ENCODE measurements around the gene DLG5. TPM values are rescaled to one million over a fixed set of nuclear protein-coding genes. Genes with fewer than 3 reads are reported as not detected.

The DLG5 gene
- total RNA-seq, 2 experiments from 2014 or later, result 2.6 to 3.3 TPM

DNA sequence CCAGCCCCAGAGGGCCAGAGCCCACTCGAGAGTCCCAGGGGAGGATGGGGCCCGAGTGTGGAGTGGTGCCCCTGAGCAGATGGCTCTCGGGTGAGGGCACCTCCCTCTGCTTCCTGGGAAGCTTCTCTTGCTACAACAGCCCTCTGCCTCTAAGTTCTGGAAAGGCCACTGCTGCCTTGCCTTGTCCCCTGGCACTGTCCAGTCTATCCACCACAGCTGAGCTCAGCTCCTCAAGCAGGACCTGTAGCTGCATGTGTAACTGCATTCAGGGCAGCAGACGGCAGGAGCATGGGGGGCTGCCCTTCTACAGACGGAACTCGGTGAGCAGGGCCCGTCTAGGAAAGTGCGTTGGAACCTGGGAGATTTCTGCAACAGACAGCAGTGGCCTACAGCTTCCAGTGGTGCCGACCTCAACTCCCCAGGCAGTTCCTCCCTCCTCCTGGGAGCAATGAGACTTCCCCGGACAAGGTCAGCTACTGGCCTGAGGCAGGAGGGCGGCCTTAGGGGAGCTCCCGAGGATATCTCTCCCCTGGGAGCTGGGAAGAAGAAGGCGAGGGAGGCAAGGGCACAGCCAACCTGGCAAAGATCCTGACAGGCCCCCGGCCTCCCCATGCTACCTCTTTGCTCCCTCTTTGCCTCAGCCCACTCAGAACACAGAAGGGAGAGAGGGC is 88.5 kb downstream of the DLG5 start:
- H3K9me3 Mint-ChIP-seq, result no peaks in the 10 kb centered on the region
- DNase-seq, result no peak
- no peak overlapping the region for H3K27ac Mint-ChIP-seq
- intact Hi-C loops (cut with micrococcal nuclease), result loop anchor here (1.0 to 2.0 kb wide), 5 partner anchors 37 to 673 kb away; partner anchors contain the start of gene POLR3A
- no peaks in the 10 kb centered on the region for H3K36me3 Mint-ChIP-seq (ENCODE audit: low read depth)
- H3K4me1 Mint-ChIP-seq (ENCODE audit: low read depth), result peaks cover 4% of the 10 kb centered on the region
- no peak overlapping the region for H3K4me3 Mint-ChIP-seq
- CTCF ChIA-PET, result interaction anchor here (1.2 to 1.8 kb wide), 4 partner anchors 9 to 127 kb away, joined by 4 to 8 read pairs (median 6); no protein-coding TSS in a partner anchor
- H3K27me3 Mint-ChIP-seq (ENCODE audit: low read depth), result no peaks in the 10 kb centered on the region

GRCh38 chr10:77837248-77837924 is 89.2 kb downstream of the DLG5 start:
- H3K36me3 Mint-ChIP-seq (ENCODE audit: low read depth), result no peaks in the 10 kb centered on the region
- H3K4me3 Mint-ChIP-seq, result no peak overlapping the region
- no peak overlapping the region for H3K27ac Mint-ChIP-seq

DNA sequence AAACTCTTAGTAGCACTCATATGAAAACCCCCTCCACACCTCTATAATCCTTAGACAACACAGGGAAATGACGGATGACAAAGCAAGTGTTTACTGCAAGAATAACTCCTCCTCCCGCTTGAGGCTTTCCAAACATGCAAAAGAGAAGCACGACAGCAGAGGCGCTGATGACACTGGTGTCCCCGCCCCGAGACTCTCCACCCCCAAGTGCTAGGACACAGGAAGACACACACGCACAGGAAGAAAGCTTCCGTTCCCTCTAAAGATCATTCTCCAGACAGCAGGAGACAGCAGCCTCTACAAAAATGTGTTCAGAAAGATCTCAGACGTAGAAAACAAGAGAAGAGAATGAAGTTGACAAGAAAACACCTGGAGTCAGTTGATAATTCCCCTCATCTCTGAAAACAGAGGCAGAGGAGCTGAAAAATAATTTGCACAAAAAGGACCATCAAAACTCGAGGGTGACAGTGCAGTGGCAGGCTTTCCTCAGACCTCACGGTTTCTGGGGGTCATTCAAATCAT is 90.2 kb downstream of the DLG5 start:
- peak; percentile 79 for DNase-seq
- H3K4me1 Mint-ChIP-seq (ENCODE audit: low read depth), result peaks cover 4% of the 10 kb centered on the region
- no peaks in the 10 kb centered on the region for H3K9me3 Mint-ChIP-seq
- peak overlapping the region; percentile 80 for H3K27ac Mint-ChIP-seq
- H3K36me3 Mint-ChIP-seq (ENCODE audit: low read depth), result no peaks in the 10 kb centered on the region
- peak overlapping the region; percentile 40 for H3K4me3 Mint-ChIP-seq
- CTCF ChIA-PET, result interaction anchor here (0.5 to 1.8 kb wide), 5 partner anchors 10 to 125 kb away, joined by 3 to 6 read pairs (median 3); no protein-coding TSS in a partner anchor
- intact Hi-C loops (cut with micrococcal nuclease), result loop anchor here (2.0 kb wide), 1 partner anchor 192 kb away; the partner anchor contains the start of gene POLR3A
- H3K27me3 Mint-ChIP-seq (ENCODE audit: low read depth), result no peaks in the 10 kb centered on the region

More at GRCh38 chr10:77837248-77837924, 89.2 kb downstream of the DLG5 start:
- Mint-ChIP-seq H3K27me3 (ENCODE audit: low read depth) (no peaks in the 10 kb centered on the region), H3K4me1 (ENCODE audit: low read depth) (peaks cover 4% of the 10 kb centered on the region), H3K9me3 (no peaks in the 10 kb centered on the region)
- intact Hi-C loops (cut with micrococcal nuclease), result loop anchor here (1.0 to 2.0 kb wide), 5 partner anchors 36 to 672 kb away; partner anchors contain the start of gene POLR3A
- CTCF ChIA-PET, result interaction anchor here (0.7 to 1.8 kb wide), 6 partner anchors 10 to 126 kb away, joined by 3 to 8 read pairs (median 4); no protein-coding TSS in a partner anchor
- DNase-seq, result peak; percentile 86

DNA sequence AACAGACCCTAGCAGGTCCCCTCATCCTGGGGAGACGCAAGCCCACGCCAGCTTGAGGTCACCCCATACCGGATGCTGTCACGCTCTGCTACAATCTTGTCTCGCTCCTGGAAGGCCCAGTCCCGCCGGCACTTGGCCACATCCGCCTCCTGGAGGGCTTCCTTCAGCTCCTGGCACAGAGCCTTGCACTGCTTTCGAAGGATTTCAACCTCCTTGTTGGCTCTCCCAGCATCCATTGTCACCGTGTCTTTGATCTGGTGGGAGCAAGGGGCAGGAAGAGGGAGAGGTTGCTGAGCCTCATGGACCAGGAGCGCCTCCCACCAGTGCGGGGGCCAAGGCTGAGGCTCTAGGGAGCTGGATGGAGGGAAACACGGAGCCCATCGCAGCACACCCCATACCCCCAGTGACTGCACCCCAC is 90.9 kb downstream of the DLG5 start:
- Mint-ChIP-seq H3K9me3 (no peaks in the 10 kb centered on the region), H3K27me3 (ENCODE audit: low read depth) (no peaks in the 10 kb centered on the region), H3K27ac (no peak overlapping the region), H3K4me3 (no peak overlapping the region), H3K4me1 (ENCODE audit: low read depth) (peaks cover 4% of the 10 kb centered on the region), H3K36me3 (ENCODE audit: low read depth) (no peaks in the 10 kb centered on the region)
- CTCF ChIA-PET, result interaction anchor here (0.5 to 0.8 kb wide), 2 partner anchors 11 to 116 kb away, joined by 3 read pairs; no protein-coding TSS in a partner anchor
- intact Hi-C loops (cut with micrococcal nuclease), result loop anchor here (2.0 kb wide), 1 partner anchor 193 kb away; the partner anchor contains the start of gene POLR3A
- DNase-seq, result no peak

GRCh38 chr10:77834943-77835668 is 91.4 kb downstream of the DLG5 start:
- H3K27ac Mint-ChIP-seq, result no peak overlapping the region
- no peaks in the 10 kb centered on the region for H3K9me3 Mint-ChIP-seq
- no peaks in the 10 kb centered on the region for H3K27me3 Mint-ChIP-seq (ENCODE audit: low read depth)
- no peak overlapping the region for H3K4me3 Mint-ChIP-seq
- CTCF ChIA-PET, result no interaction called here
- peaks cover 4% of the 10 kb centered on the region for H3K4me1 Mint-ChIP-seq (ENCODE audit: low read depth)
- no peak for DNase-seq
- H3K36me3 Mint-ChIP-seq (ENCODE audit: low read depth), result no peaks in the 10 kb centered on the region
- intact Hi-C loops (cut with micrococcal nuclease), result no loop called here

GRCh38 chr10:77834540-77834939 is 92.0 kb downstream of the DLG5 start:
- no peaks in the 10 kb centered on the region for H3K27me3 Mint-ChIP-seq (ENCODE audit: low read depth)
- CTCF ChIA-PET, result no interaction called here
- H3K36me3 Mint-ChIP-seq (ENCODE audit: low read depth), result no peaks in the 10 kb centered on the region
- no peak for DNase-seq
- H3K27ac Mint-ChIP-seq, result no peak overlapping the region
- no peaks in the 10 kb centered on the region for H3K9me3 Mint-ChIP-seq
- no peak overlapping the region for H3K4me3 Mint-ChIP-seq
- peaks cover 4% of the 10 kb centered on the region for H3K4me1 Mint-ChIP-seq (ENCODE audit: low read depth)
- intact Hi-C loops (cut with micrococcal nuclease), result no loop called here

DNA sequence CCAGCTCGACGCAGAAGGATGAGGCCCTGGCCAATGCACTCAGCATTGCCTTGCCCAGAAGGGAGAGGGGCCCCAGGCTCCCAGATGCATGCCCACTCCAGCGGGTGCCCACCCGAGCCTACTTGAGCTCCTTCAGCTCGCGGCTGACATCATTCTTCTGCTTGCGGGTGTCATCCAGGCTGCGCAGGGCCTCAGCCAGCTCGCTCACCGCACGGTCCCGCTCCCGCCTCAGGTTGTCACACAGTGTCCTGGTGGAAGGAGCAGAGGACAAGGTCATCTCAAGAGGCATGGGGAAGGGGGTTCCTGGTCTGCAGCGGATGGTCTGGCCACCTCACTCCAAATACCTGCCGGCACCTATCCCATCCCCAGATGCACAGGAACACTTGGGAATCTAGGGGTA is 92.8 kb downstream of the DLG5 start:
- Mint-ChIP-seq H3K9me3 (no peaks in the 10 kb centered on the region), H3K4me1 (ENCODE audit: low read depth) (peaks cover 4% of the 10 kb centered on the region), H3K27me3 (ENCODE audit: low read depth) (no peaks in the 10 kb centered on the region), H3K36me3 (ENCODE audit: low read depth) (no peaks in the 10 kb centered on the region), H3K4me3 (no peak overlapping the region), H3K27ac (no peak overlapping the region)
- CTCF ChIA-PET, result no interaction called here
- DNase-seq, result no peak
- intact Hi-C loops (cut with micrococcal nuclease), result no loop called here

DNA sequence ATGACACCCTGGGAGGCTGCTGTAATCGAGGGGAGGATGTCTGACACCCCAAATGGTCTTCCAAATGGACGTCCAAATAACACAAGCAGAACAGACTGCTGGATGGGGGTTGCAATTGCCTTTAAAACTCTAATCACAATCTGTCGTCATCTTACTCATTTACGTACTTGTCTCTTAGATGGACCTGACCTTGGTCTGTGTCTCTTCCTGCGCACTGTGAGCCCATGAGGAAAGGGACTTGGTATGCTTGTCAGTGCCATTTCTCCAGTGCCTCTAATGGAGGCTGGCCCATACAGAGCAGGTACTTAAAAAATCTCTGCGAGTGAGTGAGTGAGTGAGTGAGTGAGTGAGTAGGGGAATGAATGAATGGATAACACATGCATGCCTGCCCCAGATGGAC is 93.3 kb downstream of the DLG5 start:
- Mint-ChIP-seq H3K27ac (no peak overlapping the region), H3K4me3 (no peak overlapping the region), H3K9me3 (no peaks in the 10 kb centered on the region), H3K36me3 (ENCODE audit: low read depth) (no peaks in the 10 kb centered on the region), H3K27me3 (ENCODE audit: low read depth) (no peaks in the 10 kb centered on the region), H3K4me1 (ENCODE audit: low read depth) (peaks cover 4% of the 10 kb centered on the region)
- DNase-seq, result no peak
- intact Hi-C loops (cut with micrococcal nuclease), result no loop called here
- CTCF ChIA-PET, result interaction anchor here (1.0 kb wide), 1 partner anchor 116 kb away, joined by 4 read pairs; no protein-coding TSS in a partner anchor

DNA sequence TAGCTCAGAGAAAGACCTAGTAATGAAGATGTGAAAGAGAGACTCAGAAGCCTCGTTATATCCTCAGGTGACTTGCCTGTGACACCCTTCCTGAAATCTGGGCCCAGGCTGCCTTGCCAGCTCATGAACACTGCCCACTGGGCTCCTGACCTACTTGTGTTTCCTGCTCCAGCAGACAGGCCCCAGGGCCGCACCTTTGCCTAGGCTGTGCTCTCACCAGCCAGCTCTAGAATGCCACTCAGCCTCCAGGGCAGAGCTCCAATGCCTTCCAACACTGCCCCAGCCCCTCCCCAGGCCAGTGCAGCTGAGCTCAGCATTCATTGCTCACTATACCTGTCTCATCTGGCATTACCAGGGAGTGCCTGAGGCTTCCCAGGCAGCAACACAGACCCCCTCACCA is 94.3 kb downstream of the DLG5 start:
- Mint-ChIP-seq H3K4me3 (no peak overlapping the region), H3K9me3 (no peaks in the 10 kb centered on the region), H3K4me1 (ENCODE audit: low read depth) (peaks cover 4% of the 10 kb centered on the region), H3K27me3 (ENCODE audit: low read depth) (no peaks in the 10 kb centered on the region), H3K27ac (no peak overlapping the region), H3K36me3 (ENCODE audit: low read depth) (no peaks in the 10 kb centered on the region)
- CTCF ChIA-PET, result interaction anchor here (1.0 kb wide), 1 partner anchor 115 kb away, joined by 4 read pairs; no protein-coding TSS in a partner anchor
- intact Hi-C loops (cut with micrococcal nuclease), result no loop called here
- DNase-seq, result no peak

DNA sequence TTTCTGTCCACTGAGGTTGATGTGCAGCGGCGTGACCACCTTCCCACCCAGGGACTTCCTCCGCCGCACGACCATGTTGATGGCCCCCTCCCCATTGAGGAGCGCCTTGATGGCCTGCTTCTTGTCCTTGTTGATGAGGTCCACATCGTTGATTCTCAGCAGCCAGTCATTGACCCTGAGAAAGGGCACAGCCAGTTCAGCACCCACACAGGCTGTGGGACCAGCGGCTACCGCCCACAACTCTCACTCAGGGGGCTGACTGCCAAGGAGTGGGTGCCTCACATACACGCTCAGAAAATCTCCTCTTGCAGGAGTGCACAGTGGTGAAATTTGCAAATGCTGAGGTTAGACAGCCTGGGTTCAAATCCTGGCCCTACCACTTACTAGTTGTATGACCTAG is 97.2 kb downstream of the DLG5 start:
- CTCF ChIA-PET, result no interaction called here
- no peaks in the 10 kb centered on the region for H3K9me3 Mint-ChIP-seq
- H3K27me3 Mint-ChIP-seq (ENCODE audit: low read depth), result no peaks in the 10 kb centered on the region
- DNase-seq, result no peak
- H3K4me1 Mint-ChIP-seq (ENCODE audit: low read depth), result no peaks in the 10 kb centered on the region
- intact Hi-C loops (cut with micrococcal nuclease), result no loop called here
- no peak overlapping the region for H3K4me3 Mint-ChIP-seq
- H3K36me3 Mint-ChIP-seq (ENCODE audit: low read depth), result no peaks in the 10 kb centered on the region
- no peak overlapping the region for H3K27ac Mint-ChIP-seq

DNA sequence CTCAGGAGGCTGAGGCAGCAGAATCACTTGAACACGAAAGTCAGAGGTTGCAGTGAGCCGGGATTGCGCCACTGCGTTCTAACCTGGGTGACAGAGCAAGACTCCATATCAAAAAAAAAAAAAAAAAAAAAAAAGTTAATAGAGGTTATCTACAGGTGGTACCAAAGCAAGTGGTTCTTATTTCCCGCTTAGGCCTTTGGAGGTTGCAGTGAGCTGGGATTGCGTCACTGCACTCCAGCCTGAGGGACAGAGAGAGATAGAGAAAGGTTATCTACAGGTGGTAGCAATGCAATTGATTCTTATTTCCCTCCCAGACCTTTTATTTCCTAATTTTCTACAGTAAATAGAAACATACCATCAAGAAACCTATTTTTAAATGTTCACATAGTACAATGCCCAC is 98.2 kb downstream of the DLG5 start:
- H3K27me3 Mint-ChIP-seq (ENCODE audit: low read depth), result no peaks in the 10 kb centered on the region
- no peaks in the 10 kb centered on the region for H3K36me3 Mint-ChIP-seq (ENCODE audit: low read depth)
- no peak overlapping the region for H3K4me3 Mint-ChIP-seq
- DNase-seq, result no peak
- H3K4me1 Mint-ChIP-seq (ENCODE audit: low read depth), result no peaks in the 10 kb centered on the region
- intact Hi-C loops (cut with micrococcal nuclease), result no loop called here
- CTCF ChIA-PET, result no interaction called here
- no peak overlapping the region for H3K27ac Mint-ChIP-seq
- no peaks in the 10 kb centered on the region for H3K9me3 Mint-ChIP-seq

DNA sequence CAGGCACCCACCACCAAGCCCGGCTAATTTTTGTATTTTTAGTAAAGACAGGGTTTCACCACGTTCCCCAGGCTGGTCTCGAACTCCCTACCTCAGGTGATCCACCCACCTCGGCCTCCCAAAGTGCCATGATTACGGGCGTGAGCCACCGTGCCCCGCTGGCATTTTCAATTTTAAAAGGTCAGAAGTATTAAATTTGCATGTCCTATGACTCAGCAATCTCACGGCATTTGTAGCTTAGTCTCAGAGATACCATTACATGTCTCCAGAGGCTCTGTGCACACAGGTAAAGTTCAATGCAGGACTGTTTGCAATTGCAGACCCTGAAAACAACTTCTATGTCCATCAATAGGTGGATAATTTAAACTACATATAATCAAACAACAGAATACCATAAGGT is 99.2 kb downstream of the DLG5 start:
- H3K36me3 Mint-ChIP-seq (ENCODE audit: low read depth), result no peaks in the 10 kb centered on the region
- H3K27ac Mint-ChIP-seq, result no peak overlapping the region
- no peak for DNase-seq
- no peak overlapping the region for H3K4me3 Mint-ChIP-seq
- intact Hi-C loops (cut with micrococcal nuclease), result no loop called here
- no peaks in the 10 kb centered on the region for H3K9me3 Mint-ChIP-seq
- no peaks in the 10 kb centered on the region for H3K27me3 Mint-ChIP-seq (ENCODE audit: low read depth)
- no peaks in the 10 kb centered on the region for H3K4me1 Mint-ChIP-seq (ENCODE audit: low read depth)
- CTCF ChIA-PET, result no interaction called here

Data from activated naive CD4-positive, alpha-beta T cell treated with anti-CD3 and anti-CD28 coated beads for 36 hours (primary cell).